DMS53 treated with DMSO at 0.1 percent for 48 hours (cell line): ENCODE measurements around the gene SET.

Experiments
- DNase-seq: peaks from one replicate; lab custom pipeline; 2025; ENCODE audit not compliant: unreplicated experiment; lab: John Stamatoyannopoulos, UW

Gene SET

DNA sequence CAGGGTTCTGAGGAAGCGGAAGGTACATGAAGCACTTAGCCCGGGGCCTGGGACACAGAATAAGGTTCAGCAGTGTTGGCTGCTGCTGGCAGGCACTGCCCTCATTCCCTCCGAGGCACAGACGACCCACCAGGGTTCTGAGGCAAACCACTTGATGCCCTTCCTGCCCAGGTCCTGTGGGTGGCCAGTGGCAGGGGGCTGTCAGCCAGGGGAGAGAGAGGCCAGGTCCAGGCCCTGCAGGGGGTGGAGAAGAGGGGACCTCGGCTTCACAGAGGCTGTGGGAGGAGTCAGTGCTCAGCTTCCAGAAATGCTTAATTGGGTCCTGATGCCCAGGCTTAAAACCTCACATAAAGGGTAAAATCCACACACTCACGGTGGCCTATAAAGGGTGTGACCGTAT lies 39.3 kb downstream of the SET start:
- DNase-seq, result no peak

DNA sequence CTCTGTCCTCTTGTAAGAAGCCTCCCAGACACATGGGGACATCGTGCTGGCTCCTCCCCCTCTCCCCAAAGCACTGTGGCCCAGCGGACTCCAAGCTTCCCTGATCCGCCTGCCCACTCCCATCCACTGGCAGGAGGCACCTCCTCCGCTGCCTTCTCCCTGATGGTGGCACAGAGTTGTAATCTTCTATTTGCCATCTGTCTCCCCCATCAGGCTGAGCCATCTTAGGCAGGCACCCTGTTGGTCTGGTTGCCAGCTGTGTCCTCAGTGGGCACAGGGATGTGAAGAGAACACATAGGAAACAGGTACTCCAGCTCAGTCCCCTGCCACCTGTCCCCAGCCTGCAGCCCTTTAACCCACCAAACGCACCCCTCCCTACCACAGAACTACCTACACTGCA lies 40.3 kb downstream of the SET start:
- no peak for DNase-seq

DNA sequence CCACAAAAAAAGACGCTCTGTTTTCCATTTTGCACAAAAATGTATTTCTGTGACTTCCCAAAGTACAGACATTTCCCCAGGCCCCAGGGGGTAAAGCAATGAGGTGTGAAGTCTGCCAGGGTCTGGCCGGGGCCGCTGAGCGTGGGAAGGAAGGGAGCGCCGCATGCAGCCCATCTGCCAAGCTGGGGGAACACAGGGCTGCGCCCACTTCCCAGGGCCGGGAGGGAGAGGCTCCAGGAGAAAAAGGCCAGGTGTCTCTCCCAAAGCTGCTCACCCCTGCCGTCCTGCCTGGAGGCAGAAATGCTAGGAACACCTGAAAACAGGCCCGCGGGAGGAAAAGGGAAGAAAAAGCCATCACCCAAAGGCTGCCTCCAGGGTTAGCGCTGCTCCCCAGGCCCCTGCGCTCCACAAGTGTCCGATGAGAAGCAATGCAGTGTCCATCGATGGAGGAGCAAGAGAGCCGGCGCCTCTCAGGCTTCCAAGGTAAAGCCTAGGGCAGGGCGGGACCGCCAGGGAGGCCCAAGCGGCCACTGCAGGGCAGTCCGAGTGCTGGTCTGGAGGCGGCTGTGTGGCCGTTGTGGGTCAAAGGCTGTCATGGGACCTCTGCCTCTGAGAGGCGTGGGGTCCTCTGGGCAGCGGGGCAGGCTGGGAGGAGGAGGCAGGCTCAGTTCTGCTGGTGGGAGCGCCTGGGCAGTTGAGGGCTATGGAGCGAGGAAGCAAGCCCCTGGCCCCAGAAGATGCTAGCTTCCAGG lies 40.9 kb downstream of the SET start:
- no peak for DNase-seq

DNA sequence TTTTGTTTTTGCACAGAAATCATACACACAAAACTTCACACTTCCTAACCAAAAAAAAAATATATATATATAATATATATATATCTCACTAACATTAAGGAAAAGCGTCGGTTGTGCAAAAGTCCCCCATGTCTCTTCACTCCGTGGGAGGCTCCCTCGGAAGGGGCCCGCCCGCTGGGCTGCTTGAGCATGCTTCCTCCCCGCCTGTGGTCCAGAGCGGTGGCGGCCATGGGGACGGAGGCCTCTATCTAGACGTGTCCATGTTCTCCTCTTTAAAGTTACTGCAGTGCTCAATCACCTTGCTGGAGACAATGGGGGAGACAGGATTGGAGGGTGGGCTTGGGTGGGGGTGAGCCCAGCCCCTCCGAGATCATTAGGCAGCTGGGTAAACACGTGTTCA lies 42.1 kb downstream of the SET start:
- DNase-seq, result no peak

DNA sequence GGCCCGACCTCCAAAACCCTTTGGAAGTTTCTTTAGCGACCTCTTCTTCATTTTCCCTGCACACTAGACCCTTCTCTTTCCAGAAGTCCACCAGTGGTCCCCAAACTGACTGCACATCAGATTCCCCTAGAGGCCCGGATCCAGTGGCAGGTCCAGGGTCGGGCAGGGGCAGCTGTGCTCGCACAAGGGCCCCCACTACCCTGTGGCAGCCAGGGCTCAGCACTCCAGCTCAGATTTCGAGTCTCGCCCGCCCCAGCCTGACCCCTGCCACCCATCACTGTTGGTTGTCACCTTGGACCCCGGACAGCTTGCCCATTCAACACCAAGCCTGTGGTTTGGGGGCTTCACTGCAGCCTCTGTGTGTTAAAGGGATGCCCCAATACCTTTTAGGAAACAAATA lies 42.7 kb downstream of the SET start:
- no peak for DNase-seq

DNA sequence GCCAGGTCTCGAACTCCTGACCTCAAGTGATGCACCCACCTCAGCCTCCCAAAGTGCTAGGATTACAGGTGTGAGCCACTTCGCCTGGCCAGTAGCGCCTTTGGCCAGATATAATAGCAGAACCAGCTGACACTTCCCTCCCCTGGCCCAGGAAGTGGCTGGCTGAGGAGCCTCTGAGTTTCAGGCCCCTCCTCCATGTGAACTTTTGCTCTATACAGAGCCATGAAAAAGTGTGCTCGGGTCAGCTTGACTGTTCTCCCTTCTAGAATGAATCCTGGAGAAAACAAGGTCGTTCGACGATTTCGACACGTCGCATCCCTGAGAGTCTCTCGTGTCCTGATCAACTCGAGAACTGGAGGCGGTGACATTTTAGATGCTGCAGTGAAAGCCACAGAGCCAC lies 43.6 kb downstream of the SET start:
- no peak for DNase-seq

DNA sequence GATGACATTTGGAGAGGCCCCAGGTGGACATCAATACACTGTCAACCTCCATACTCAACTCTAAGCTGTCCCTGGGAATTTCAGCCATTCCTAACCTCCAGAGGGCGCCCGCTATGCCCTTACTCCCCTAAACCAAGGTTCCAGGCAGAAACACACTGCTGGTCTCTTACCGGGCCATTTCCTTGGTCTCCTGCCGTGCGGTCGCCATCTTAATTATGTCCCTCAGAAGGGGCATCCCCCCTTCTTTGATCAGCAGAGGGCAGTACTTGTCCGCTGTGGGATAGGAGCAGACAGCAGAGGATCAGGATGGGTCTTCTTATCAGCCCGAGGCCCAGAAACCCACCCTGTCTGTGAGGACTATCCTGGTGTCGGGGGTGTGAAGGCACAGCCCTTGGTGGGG lies 44.2 kb downstream of the SET start:
- peak; percentile 88 for DNase-seq

DNA sequence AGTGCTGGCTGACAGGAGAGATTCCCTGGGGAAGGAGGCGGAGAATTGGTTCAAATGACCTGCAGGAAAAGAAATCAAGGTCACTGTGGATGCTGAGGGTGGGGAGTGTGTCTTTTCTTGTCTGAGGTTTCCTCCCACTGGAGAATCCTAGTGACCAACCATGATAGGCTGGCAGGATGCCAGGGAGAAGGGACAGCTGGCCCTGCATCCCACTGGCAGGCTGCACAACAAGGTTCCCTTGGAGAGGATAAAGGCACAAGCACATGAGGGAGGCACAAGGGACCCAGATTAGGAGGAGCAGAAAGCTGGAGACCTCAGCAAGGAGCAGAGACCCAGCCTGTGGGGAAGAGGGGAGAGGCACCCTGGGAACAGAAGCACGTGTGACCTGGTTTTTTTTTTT lies 46.4 kb downstream of the SET start:
- DNase-seq, result no peak

DNA sequence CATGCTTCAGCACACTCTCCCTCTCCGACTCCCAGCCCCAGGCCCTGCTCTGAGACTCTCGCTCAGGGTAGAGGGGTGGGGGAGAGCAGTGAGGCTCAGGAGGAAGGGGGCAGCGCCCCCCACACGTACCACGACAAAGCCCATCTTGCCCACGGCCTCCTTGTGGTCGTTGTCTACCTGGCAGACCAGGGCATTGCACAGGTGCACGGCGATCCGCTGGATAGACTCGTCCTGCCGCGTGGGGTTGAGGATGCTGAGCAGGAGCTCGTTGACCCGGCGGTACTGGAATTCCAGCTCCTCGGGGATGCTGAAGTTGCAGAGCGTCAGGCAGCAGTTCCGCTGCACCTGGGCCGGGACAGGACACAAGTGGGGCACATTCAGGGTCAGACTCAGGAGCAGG lies 53.4 kb downstream of the SET start:
- no peak for DNase-seq

DNA sequence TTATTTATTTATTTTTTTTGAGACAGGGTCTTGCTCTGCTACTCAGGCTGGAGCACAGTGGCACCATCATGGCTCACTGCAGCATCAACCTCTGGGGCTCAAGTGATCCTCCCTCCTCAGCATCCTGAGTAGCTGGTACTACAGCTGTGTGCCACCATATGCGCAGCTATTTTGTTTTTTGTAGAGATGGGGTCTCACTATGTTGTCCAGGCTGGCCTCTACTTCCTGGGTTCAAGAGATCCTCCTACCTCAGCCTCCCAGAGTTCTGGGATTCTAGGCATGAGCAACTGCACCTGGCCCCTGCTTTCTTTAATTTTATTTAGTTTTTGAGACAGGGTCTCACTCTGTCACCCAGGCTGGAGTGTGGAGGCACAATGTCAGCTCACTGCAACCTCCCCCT lies 54.4 kb downstream of the SET start:
- DNase-seq, result no peak
